NB4 (cell line): ENCODE results near the gene ZFAND3.

ENCODE experiments used
- MYC ChIP-seq: IDR thresholded peaks from 2 replicates; pipeline ENCODE4 v1.6.1; 2011; ENCODE audit warnings: low read depth, low read length
- POLR2A ChIP-seq: IDR thresholded peaks from 2 replicates; pipeline ENCODE4 v1.6.1; 2011; ENCODE audit warnings: mild to moderate bottlenecking; ENCODE audit not compliant: insufficient read length; ENCODE audit errors: extremely low read depth
- TF ChIP-seq, protein P1 (sequence below): IDR thresholded peaks from 2 replicates; pipeline ENCODE4 v1.6.1; 2011; ENCODE audit warnings: low read depth, low read length
- TF ChIP-seq, protein P2 (sequence below): IDR thresholded peaks from one replicate; pipeline ENCODE4 v1.5.1; 2012; ENCODE audit warnings: low read depth, low read length

DNA sequence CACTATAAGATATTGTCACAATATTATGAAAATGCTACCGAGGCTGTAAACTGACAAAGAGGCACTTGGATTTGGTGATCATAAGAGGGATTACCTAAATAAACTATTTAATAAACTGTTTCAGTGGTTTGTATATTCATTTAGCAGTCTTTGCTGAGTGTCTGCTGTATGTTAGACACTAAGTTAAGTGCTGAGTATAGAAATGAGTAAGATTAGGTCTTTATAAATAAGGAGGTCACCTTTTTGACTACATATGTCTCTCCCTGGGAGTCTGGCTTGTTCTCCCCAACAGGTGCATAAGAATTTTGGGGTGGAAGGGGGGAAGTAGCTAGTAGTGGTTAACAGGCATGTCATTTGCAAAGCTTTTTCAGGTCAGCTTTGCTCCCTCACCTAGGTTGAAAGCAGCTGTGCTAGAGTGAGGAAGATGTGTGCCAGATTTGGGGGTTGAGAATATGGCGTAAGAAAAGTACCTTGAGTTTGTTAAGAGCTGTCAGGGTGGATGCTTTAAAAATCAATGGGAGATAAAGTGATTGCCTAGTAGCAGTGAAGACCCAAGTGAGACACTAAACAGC lies 246.3 kb downstream of the ZFAND3 start:
- TF ChIP-seq, protein P1, sequence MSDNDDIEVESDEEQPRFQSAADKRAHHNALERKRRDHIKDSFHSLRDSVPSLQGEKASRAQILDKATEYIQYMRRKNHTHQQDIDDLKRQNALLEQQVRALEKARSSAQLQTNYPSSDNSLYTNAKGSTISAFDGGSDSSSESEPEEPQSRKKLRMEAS, result no peak
- TF ChIP-seq, protein P2, sequence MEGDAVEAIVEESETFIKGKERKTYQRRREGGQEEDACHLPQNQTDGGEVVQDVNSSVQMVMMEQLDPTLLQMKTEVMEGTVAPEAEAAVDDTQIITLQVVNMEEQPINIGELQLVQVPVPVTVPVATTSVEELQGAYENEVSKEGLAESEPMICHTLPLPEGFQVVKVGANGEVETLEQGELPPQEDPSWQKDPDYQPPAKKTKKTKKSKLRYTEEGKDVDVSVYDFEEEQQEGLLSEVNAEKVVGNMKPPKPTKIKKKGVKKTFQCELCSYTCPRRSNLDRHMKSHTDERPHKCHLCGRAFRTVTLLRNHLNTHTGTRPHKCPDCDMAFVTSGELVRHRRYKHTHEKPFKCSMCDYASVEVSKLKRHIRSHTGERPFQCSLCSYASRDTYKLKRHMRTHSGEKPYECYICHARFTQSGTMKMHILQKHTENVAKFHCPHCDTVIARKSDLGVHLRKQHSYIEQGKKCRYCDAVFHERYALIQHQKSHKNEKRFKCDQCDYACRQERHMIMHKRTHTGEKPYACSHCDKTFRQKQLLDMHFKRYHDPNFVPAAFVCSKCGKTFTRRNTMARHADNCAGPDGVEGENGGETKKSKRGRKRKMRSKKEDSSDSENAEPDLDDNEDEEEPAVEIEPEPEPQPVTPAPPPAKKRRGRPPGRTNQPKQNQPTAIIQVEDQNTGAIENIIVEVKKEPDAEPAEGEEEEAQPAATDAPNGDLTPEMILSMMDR, result no peak
- TF ChIP-seq POLR2A (no peak), MYC (no peak)
